ENCODE data around the gene SOD3. TPM values are rescaled to one million over a fixed set of nuclear protein-coding genes. Genes with fewer than 3 reads are reported as not detected.

SOD3 gene
- total RNA-seq, 4 donors from 2014 or later = 18.4 to 55.8 (median 23.3) TPM

DNA sequence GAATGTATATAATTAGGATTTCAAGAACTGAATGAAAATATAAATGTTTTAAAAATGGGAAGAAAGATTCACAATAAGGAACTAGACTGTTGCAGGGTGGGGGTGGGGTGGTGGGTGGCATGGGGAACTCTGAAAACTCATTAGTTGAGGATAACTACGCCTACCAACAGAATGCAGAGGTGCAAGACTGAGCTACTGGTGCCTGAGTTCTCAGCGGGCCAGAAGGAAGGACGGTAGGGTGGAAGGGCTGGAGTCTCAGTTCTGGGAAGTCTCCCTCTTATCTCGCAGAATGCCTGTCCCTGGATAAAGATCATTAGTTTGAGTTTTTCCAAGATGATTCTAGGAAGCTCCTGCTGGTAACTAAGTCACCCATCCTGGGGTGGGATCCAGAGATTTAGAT, 1.3 kb upstream of the SOD3 start:
- Histone ChIP-seq H3K27me3 (no peaks in the 10 kb centered on the region), H3K27ac (peak overlapping the region; percentile 83), H3K36me3 (no peaks in the 10 kb centered on the region), H3K4me3 (no peak overlapping the region), H3K9me3 (no peaks in the 10 kb centered on the region), H3K4me1 (peaks cover 24% of the 10 kb centered on the region)
- 81% methylated on average over 4 of the region's 4 CpGs for WGBS
- TF ChIP-seq POLR2AphosphoS5 (IDR thresholded peaks at IDR 0.05) = no peak
- TF ChIP-seq EP300 (IDR thresholded peaks at IDR 0.05) = no peak
- no peak for TF ChIP-seq POLR2A (IDR thresholded peaks at IDR 0.05)
- TF ChIP-seq, protein P1, sequence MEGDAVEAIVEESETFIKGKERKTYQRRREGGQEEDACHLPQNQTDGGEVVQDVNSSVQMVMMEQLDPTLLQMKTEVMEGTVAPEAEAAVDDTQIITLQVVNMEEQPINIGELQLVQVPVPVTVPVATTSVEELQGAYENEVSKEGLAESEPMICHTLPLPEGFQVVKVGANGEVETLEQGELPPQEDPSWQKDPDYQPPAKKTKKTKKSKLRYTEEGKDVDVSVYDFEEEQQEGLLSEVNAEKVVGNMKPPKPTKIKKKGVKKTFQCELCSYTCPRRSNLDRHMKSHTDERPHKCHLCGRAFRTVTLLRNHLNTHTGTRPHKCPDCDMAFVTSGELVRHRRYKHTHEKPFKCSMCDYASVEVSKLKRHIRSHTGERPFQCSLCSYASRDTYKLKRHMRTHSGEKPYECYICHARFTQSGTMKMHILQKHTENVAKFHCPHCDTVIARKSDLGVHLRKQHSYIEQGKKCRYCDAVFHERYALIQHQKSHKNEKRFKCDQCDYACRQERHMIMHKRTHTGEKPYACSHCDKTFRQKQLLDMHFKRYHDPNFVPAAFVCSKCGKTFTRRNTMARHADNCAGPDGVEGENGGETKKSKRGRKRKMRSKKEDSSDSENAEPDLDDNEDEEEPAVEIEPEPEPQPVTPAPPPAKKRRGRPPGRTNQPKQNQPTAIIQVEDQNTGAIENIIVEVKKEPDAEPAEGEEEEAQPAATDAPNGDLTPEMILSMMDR (IDR thresholded peaks at IDR 0.05) = no peak
- no peak for DNase-seq (ENCODE audit: low spot score in 2 of 2)

DNA sequence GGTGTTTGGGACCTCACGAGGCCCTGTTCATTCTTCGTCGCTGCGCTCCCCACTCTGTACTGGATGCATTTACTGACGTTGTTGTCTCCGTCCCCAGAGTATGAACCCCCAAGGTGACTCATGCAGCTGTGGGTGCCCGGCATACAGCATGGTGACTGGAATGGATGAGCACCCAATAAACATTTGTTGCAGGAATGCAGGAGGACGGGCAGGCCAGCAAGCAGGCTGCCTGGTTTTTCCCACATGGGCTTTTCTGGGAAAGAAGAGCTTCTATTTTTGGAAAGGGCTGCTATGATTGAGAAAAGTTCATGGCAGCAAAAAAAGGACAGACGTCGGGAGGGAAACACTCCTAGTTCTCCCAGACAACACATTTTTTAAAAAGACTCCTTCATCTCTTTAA, 893 bp upstream of the SOD3 start:
- TF ChIP-seq POLR2A (IDR thresholded peaks at IDR 0.05) = no peak
- peak; percentile 44 for TF ChIP-seq EP300 (IDR thresholded peaks at IDR 0.05)
- Histone ChIP-seq H3K4me3 (peak overlapping the region; percentile 32), H3K27ac (peak overlapping the region; percentile 83), H3K9me3 (no peaks in the 10 kb centered on the region), H3K4me1 (peaks cover 25% of the 10 kb centered on the region), H3K36me3 (no peaks in the 10 kb centered on the region), H3K27me3 (peaks cover 2% of the 10 kb centered on the region)
- peak; percentile 74 to 75 for DNase-seq (ENCODE audit: low spot score in 2 of 2)
- 47% methylated on average over 10 of the region's 10 CpGs for WGBS

DNA sequence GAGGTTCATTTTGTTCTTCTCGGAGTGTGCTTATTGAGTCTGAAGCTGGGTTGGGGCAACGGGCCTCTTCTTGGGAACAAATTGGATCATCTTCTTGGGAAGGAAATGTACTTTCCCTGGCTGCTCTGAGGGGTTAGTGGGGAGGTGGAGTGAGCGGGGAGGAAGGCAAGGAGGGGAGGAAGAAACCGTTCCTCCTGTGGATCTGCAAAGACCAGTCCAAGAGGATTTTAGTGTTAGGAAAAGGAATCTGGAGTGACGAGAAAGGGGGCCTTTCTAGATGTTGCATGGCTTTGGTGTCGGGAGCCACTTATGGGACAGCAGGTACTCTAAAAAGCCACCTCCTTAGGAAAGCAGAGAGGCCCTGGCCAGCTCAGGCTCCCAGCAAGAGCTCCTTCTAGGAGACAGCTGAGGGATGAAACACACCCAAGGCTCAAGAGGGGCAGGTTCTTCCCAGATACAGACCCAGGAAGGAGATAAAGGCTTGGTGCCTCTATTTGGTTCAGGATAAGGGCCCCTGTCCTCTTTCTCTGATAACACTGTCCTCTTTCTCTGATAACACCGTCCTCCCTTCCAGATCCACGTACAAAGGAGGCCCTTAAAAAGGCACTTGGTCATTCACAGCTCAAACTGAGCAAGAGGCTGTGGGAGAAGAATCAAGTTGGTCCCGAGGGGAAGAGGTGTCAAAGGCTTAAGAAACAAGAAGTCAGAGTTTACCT, 451 bp downstream of the SOD3 start:
- DNase-seq (ENCODE audit: low spot score in 2 of 2) = peak in 1 of 2 donors; percentile 70
- Histone ChIP-seq H3K27me3 (peaks cover 4% of the 10 kb centered on the region), H3K4me3 (peak overlapping the region; percentile 32), H3K36me3 (no peaks in the 10 kb centered on the region), H3K9me3 (no peaks in the 10 kb centered on the region), H3K4me1 (peaks cover 38% of the 10 kb centered on the region), H3K27ac (peak overlapping the region; percentile 83)
- 49% methylated on average over 9 of the region's 9 CpGs for WGBS
- TF ChIP-seq, protein P1 (IDR thresholded peaks at IDR 0.05) = no peak
- no peak for TF ChIP-seq POLR2A (IDR thresholded peaks at IDR 0.05)
- no peak for TF ChIP-seq EP300 (IDR thresholded peaks at IDR 0.05)
- no peak for TF ChIP-seq POLR2AphosphoS5 (IDR thresholded peaks at IDR 0.05)

DNA sequence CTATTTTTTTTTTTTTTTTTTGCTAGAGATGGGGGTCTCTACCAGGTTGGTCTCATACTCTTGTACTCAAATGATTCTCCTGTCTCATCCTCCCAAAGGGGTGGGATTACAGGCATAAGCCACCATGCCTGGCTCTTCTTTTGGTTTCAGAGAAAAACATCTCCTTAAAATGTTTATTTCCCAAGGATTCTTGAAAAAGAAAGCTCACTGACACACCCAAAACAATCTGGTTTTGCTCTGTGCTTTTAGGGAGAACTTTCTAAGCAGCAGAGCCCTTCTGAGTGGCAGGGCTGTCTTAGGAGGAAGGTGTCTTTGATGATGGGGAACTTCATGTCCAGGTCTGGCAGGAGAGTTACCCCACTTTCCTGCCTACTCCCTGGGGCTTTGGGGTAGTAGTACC, 1.2 kb downstream of the SOD3 start:
- H3K27ac ChIP-seq = peak overlapping the region; percentile 83
- no peaks in the 10 kb centered on the region for H3K36me3 ChIP-seq
- H3K4me3 ChIP-seq = no peak overlapping the region
- H3K27me3 ChIP-seq = peaks cover 4% of the 10 kb centered on the region
- TF ChIP-seq, protein P1 (IDR thresholded peaks at IDR 0.05) = no peak
- no peak for TF ChIP-seq EP300 (IDR thresholded peaks at IDR 0.05)
- TF ChIP-seq POLR2AphosphoS5 (IDR thresholded peaks at IDR 0.05) = no peak
- TF ChIP-seq POLR2A (IDR thresholded peaks at IDR 0.05) = no peak
- H3K4me1 ChIP-seq = peaks cover 42% of the 10 kb centered on the region
- DNase-seq (ENCODE audit: low spot score in 2 of 2) = peak in 1 of 2 donors; percentile 44
- H3K9me3 ChIP-seq = no peaks in the 10 kb centered on the region

DNA sequence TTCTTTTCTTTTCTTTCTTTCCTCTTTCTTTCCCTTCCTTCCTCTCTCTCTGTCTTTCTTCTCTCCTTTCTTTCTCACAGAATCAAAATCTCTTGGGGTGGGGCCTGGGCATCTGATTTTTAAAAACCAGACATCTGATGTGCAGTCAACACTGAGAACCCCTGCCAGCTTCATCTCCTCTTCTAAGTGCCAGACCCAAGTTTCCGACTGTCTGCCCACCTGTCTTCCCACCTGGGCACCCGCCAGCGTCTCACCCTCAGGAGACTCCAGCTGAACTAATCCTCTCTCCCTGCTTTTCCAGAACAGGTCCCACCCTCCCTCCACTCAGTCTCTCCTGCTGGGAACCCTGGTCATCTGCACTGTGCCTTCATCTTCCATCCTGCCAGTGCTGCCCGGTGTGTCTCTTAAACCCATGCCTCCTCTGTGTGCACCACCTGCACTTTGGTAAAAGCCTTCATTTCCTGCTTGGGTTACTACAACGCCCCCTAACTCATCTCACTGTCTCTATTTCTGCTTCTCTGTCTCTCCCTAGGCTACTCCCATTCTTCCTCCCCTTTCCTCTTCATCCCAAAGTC, 2.8 kb downstream of the SOD3 start:
- no peaks in the 10 kb centered on the region for H3K36me3 ChIP-seq
- peaks cover 42% of the 10 kb centered on the region for H3K4me1 ChIP-seq
- TF ChIP-seq POLR2AphosphoS5 (IDR thresholded peaks at IDR 0.05) (no peak), POLR2A (IDR thresholded peaks at IDR 0.05) (no peak), EP300 (IDR thresholded peaks at IDR 0.05) (no peak)
- TF ChIP-seq, protein P1 (IDR thresholded peaks at IDR 0.05) = no peak
- 73% methylated on average over 5 of the region's 5 CpGs for WGBS
- H3K27ac ChIP-seq = no peak overlapping the region
- H3K27me3 ChIP-seq = peaks cover 4% of the 10 kb centered on the region
- H3K9me3 ChIP-seq = no peaks in the 10 kb centered on the region
- no peak overlapping the region for H3K4me3 ChIP-seq
- peak in 1 of 2 donors; percentile 50 for DNase-seq (ENCODE audit: low spot score in 2 of 2)

Measured in suprapubic skin (tissue), 4 donors.